ENCODE results near the gene TBC1D10A.

The TBC1D10A gene

GRCh38 chr22:30302810-30303138 is 24.0 kb downstream of the TBC1D10A start:
- in situ Hi-C loops (cut with MboI; ENCODE audit: low sequenced_read_pairs), result no loop called here

GRCh38 chr22:30301995-30302809 is 24.5 kb downstream of the TBC1D10A start:
- in situ Hi-C loops (cut with MboI; ENCODE audit: low sequenced_read_pairs), result no loop called here

- in situ Hi-C loops (cut with MboI; ENCODE audit: low sequenced_read_pairs), result no loop called here
These were observed 27.4 kb downstream of the TBC1D10A start for GRCh38 chr22:30299322-30299721.

GRCh38 chr22:30297991-30298701 is 28.6 kb downstream of the TBC1D10A start:
- in situ Hi-C loops (cut with MboI; ENCODE audit: low sequenced_read_pairs), result no loop called here

- in situ Hi-C loops (cut with MboI; ENCODE audit: low sequenced_read_pairs), result no loop called here
These were observed 29.3 kb downstream of the TBC1D10A start for GRCh38 chr22:30297276-30297990.

GRCh38 chr22:30296833-30297232 is 29.9 kb downstream of the TBC1D10A start:
- in situ Hi-C loops (cut with MboI; ENCODE audit: low sequenced_read_pairs), result no loop called here

GRCh38 chr22:30296324-30296723 is 30.4 kb downstream of the TBC1D10A start:
- in situ Hi-C loops (cut with MboI; ENCODE audit: low sequenced_read_pairs), result no loop called here

- in situ Hi-C loops (cut with MboI; ENCODE audit: low sequenced_read_pairs), result no loop called here
These were observed 31.2 kb downstream of the TBC1D10A start for GRCh38 chr22:30295576-30295975.

GRCh38 chr22:30294830-30295229 is 31.9 kb downstream of the TBC1D10A start:
- in situ Hi-C loops (cut with MboI; ENCODE audit: low sequenced_read_pairs), result no loop called here

GRCh38 chr22:30294066-30294465 is 32.7 kb downstream of the TBC1D10A start:
- in situ Hi-C loops (cut with MboI; ENCODE audit: low sequenced_read_pairs), result no loop called here

GRCh38 chr22:30293026-30293425 is 33.7 kb downstream of the TBC1D10A start:
- in situ Hi-C loops (cut with MboI; ENCODE audit: low sequenced_read_pairs), result no loop called here

GRCh38 chr22:30292069-30292970 is 34.4 kb downstream of the TBC1D10A start:
- in situ Hi-C loops (cut with MboI; ENCODE audit: low sequenced_read_pairs), result no loop called here

GRCh38 chr22:30291058-30291892 is 35.5 kb downstream of the TBC1D10A start:
- in situ Hi-C loops (cut with MboI; ENCODE audit: low sequenced_read_pairs), result no loop called here

GRCh38 chr22:30290342-30291057 is 36.2 kb downstream of the TBC1D10A start:
- in situ Hi-C loops (cut with MboI; ENCODE audit: low sequenced_read_pairs), result no loop called here

GRCh38 chr22:30289980-30290313 is 36.8 kb downstream of the TBC1D10A start:
- in situ Hi-C loops (cut with MboI; ENCODE audit: low sequenced_read_pairs), result no loop called here

GRCh38 chr22:30289141-30289979 is 37.4 kb downstream of the TBC1D10A start, which contains the start of gene CASTOR1:
CASTOR1 (minus strand) TSS chr22:30289505; CDS start chr22:30289497, 8 bp downstream.
- in situ Hi-C loops (cut with MboI; ENCODE audit: low sequenced_read_pairs), result no loop called here

GRCh38 chr22:30288419-30289140 is 38.2 kb downstream of the TBC1D10A start:
- in situ Hi-C loops (cut with MboI; ENCODE audit: low sequenced_read_pairs), result no loop called here

Data from HL-60/S4 (cell line).